Upper lobe of left lung (tissue), 6 donors: ENCODE results near the gene GP1BA. TPM values are rescaled to one million over a fixed set of nuclear protein-coding genes. Genes with fewer than 3 reads are reported as not detected.

ENCODE experiments used
- ATAC-seq, 2 donors: fragments of 200-7000 bp; cut with Tn5 transposase; one replicate each; pipeline ENCODE4 v1.9.1; 2022; ENCODE audit warnings: mild to moderate bottlenecking in 2 of 2, moderate library complexity in 2 of 2; ENCODE audit not compliant: low FRiP score in 2 of 2
- DNase-seq, 2 donors: peaks; one replicate each; pipeline ENCODE4 v3.0.0-alpha.2; 2019 to 2020
- H3K27ac ChIP-seq, 4 donors: fragments of 200-600 bp; sonication (generic); one replicate each; pipeline ENCODE4 v1.5.1; 2016 to 2019
- H3K27me3 ChIP-seq, 4 donors: fragments of 200-600 bp; sonication (generic); one replicate each; pipeline ENCODE4 v1.5.1; 2017 to 2019
- H3K36me3 ChIP-seq, 4 donors: fragments of 200-600 bp; sonication (generic); one replicate each; pipeline ENCODE4 v1.5.1; 2016 to 2019
- H3K4me1 ChIP-seq, 4 donors: fragments of 200-600 bp; sonication (generic); one replicate each; pipeline ENCODE4 v1.5.1; 2018 to 2019
- H3K4me3 ChIP-seq, 4 donors: fragments of 200-600 bp; sonication (generic); one replicate each; pipeline ENCODE4 v1.5.1; 2017 to 2019; ENCODE audit warnings: mild to moderate bottlenecking in 2 of 4, moderate library complexity in 1 of 4
- H3K9me3 ChIP-seq, 4 donors: fragments of 200-600 bp; sonication (generic); one replicate each; pipeline ENCODE4 v1.5.1; 2018 to 2019
- CTCF ChIP-seq, 6 experiments: fragments of 450-650 bp in 4 of 6; fragments of 200-600 bp in 2 of 6; sonication (generic) in 2 of 6; IDR thresholded peaks; one replicate each; pipeline ENCODE4 v1.5.1; 2016 to 2019; ENCODE audit warnings: antibody characterized with exemption in 6 of 6
- EP300 ChIP-seq, 4 donors: sonication (generic); formaldehyde crosslinking; IDR thresholded peaks; one replicate each; pipeline ENCODE4 v1.5.1; 2017; ENCODE audit warnings: antibody characterized with exemption in 4 of 4, control low read depth in 2 of 4
- POLR2A ChIP-seq, 4 donors: fragments of 450-650 bp; IDR thresholded peaks; one replicate each; pipeline ENCODE4 v1.5.1; 2016 to 2017; ENCODE audit warnings: antibody characterized with exemption in 4 of 4, mild to moderate bottlenecking in 2 of 4
- POLR2AphosphoS5 ChIP-seq, 2 donors: sonication (generic); formaldehyde crosslinking; IDR thresholded peaks; one replicate each; pipeline ENCODE4 v1.5.1; 2017; ENCODE audit warnings: antibody characterized with exemption in 2 of 2
- WGBS, 2 donors: methylation state at CpG; one replicate each; pipeline ENCODE4 v1.1.5; 2017 to 2018; 5-methylcytosine and 5-hydroxymethylcytosine counted together
- small RNA-seq, 4 donors: library from RNA; depleted of rRNA; stranded (forward); fragments of <200 nt; gene quantifications; one replicate each; pipeline ENCODE3, GENCODE V24; 2016
- total RNA-seq, 6 donors: library from RNA; depleted of rRNA in 4 of 6; stranded (reverse); fragments of >200 nt in 4 of 6; gene quantifications; one replicate each; pipeline versions ENCODE4 v1.1.0 to v1.2.1, GENCODE V29; 2016 to 2021
- donor health status: DM: no; HTN: no; CAD: no; lungs with moderate emphysema.
- donor health status: DM: no; HTN: yes; CAD: no; lungs with severe emphysema.

Gene GP1BA
- total RNA-seq, 6 donors from 2014 or later: 0.23 to 1.4 (median 0.59) TPM; not detected in 1

GRCh38 chr17:4974115-4974670 lies 42.1 kb downstream of the GP1BA start:
- H3K27me3 ChIP-seq: no peaks in the 10 kb centered on the region
- H3K4me3 ChIP-seq: no peak overlapping the region
- TF ChIP-seq EP300 (IDR thresholded peaks at IDR 0.05): no peak
- no peak for TF ChIP-seq CTCF (IDR thresholded peaks at IDR 0.05)
- no peak for TF ChIP-seq POLR2A (IDR thresholded peaks at IDR 0.05)
- TF ChIP-seq POLR2AphosphoS5 (IDR thresholded peaks at IDR 0.05): no peak
- H3K9me3 ChIP-seq: no peaks in the 10 kb centered on the region
- ATAC-seq (no peak), DNase-seq (no peak)
- peaks cover 21 to 96% (median 70%) of the 10 kb centered on the region in 4 donors for H3K36me3 ChIP-seq
- no peak overlapping the region for H3K27ac ChIP-seq
- 76 to 90% methylated on average over 9 of the region's 9 CpGs for WGBS, 2 donors
- peaks cover 0 to 26% (median 13%) of the 10 kb centered on the region in 4 donors for H3K4me1 ChIP-seq

DNA sequence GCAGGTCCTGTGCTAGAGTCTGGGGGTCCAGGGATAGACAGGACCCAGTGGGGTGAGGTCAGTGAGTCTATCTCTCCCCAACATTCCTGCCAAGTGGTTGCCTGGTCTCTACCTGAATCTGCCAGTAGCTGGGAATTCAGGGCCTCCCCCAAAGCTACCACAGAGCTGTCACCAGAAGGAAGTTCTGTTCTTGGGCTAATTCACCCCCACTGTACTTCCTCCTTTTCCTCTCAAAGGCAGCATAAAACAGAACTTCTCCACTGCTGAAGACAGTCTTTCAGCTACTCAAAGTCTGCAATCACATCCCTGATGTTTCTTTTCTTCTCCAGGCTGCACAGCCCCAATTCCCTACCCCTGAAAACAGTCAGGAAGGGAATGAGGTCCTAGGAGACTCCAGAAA lies 46.6 kb downstream of the GP1BA start:
- DNase-seq (no peak), ATAC-seq (peak in 1 of 2 donors; percentile 52)
- H3K27me3 ChIP-seq: no peaks in the 10 kb centered on the region
- H3K9me3 ChIP-seq: no peaks in the 10 kb centered on the region
- no peak overlapping the region for H3K4me3 ChIP-seq
- H3K36me3 ChIP-seq: peaks cover 12 to 96% (median 70%) of the 10 kb centered on the region in 4 donors
- H3K4me1 ChIP-seq: peaks cover 4 to 23% (median 9%) of the 10 kb centered on the region in 4 donors
- TF ChIP-seq CTCF (IDR thresholded peaks at IDR 0.05): no peak
- TF ChIP-seq EP300 (IDR thresholded peaks at IDR 0.05): no peak
- no peak for TF ChIP-seq POLR2A (IDR thresholded peaks at IDR 0.05)
- TF ChIP-seq POLR2AphosphoS5 (IDR thresholded peaks at IDR 0.05): no peak
- peak overlapping the region in 3 of 4 donors; percentile 4 to 44 (median 27) for H3K27ac ChIP-seq

- no peak for DNase-seq
- H3K4me3 ChIP-seq: no peak overlapping the region
- TF ChIP-seq POLR2A (IDR thresholded peaks at IDR 0.05) (no peak), EP300 (IDR thresholded peaks at IDR 0.05) (no peak), POLR2AphosphoS5 (IDR thresholded peaks at IDR 0.05) (no peak), CTCF (IDR thresholded peaks at IDR 0.05) (peak; percentile 77 to 83 (median 80))
- WGBS, 2 donors: 36 to 47% methylated on average over 6 of the region's 6 CpGs
- ATAC-seq: peak; percentile 75 to 77
- peaks cover 12 to 95% (median 72%) of the 10 kb centered on the region in 4 donors for H3K36me3 ChIP-seq
- H3K27me3 ChIP-seq: no peaks in the 10 kb centered on the region
- H3K9me3 ChIP-seq: no peaks in the 10 kb centered on the region
- peaks cover 5 to 20% (median 8%) of the 10 kb centered on the region in 4 donors for H3K4me1 ChIP-seq
- H3K27ac ChIP-seq: peak overlapping the region in 1 of 4 donors; percentile 36
Observed at GRCh38 chr17:4980644-4981216, 48.7 kb downstream of the GP1BA start.

- Histone ChIP-seq H3K4me1 (peaks cover 14 to 34% (median 19%) of the 10 kb centered on the region in 4 donors), H3K27me3 (no peaks in the 10 kb centered on the region), H3K36me3 (peaks cover 6 to 80% (median 58%) of the 10 kb centered on the region in 4 donors), H3K27ac (no peak overlapping the region), H3K9me3 (no peaks in the 10 kb centered on the region), H3K4me3 (no peak overlapping the region)
- no peak for ATAC-seq
- no peak for DNase-seq
- TF ChIP-seq EP300 (IDR thresholded peaks at IDR 0.05): no peak
- WGBS, 2 donors: 65 to 85% methylated on average over 5 of the region's 5 CpGs
Observed at GRCh38 chr17:4982305-4982704, 50.2 kb downstream of the GP1BA start.

Small RNA genes lying within 50 kb of the gene (small RNA-seq; reads per million reads assigned to genes)
- 0 to 0.06 (median 0) reads per million in 4 donors for gene MIR6864
- 0 reads per million in 4 donors for gene MIR6865

Other genes starting within 250 kb of the GP1BA start
- gene PELP1, start 228.1 kb upstream of the GP1BA start, total RNA-seq: 10 to 100 TPM; 14.6 to 67.1 (median 34.2) TPM
- 100 to 1,000 TPM in 5 of 6 donors, 10 to 100 TPM in 1; 67.3 to 336 (median 176) TPM for gene ARRB2, start 221.6 kb upstream of the GP1BA start, total RNA-seq
- 10 to 100 TPM; 18.4 to 33.4 (median 24.2) TPM for gene MED11, start 200.8 kb upstream of the GP1BA start, total RNA-seq
- gene ZMYND15, start 192.4 kb upstream of the GP1BA start, total RNA-seq: 10 to 100 TPM in 4 of 6 donors, 1 to 10 TPM in 2; 3.5 to 22.8 (median 11.9) TPM
- gene CXCL16, start 192.3 kb upstream of the GP1BA start, total RNA-seq: 100 to 1,000 TPM in 3 of 6 donors, 10 to 100 TPM in 3; 62.9 to 281 (median 122) TPM
- not detected for gene TM4SF5, start 160.4 kb upstream of the GP1BA start, total RNA-seq
- 10 to 100 TPM in 4 of 6 donors, 1 to 10 TPM in 1, not detected in 1; 3.1 to 28.8 (median 13.4) TPM for gene VMO1, start 145.9 kb upstream of the GP1BA start, total RNA-seq
- gene GLTPD2, start 143.3 kb upstream of the GP1BA start, total RNA-seq: under 1 TPM in 2 of 6 donors, not detected in 4; 0.24 to 0.97 TPM
- 100 to 1,000 TPM in 4 of 6 donors, 10 to 100 TPM in 2; 44.0 to 149 (median 110) TPM for gene PSMB6, start 136.1 kb upstream of the GP1BA start, total RNA-seq
- gene PLD2, start 125.1 kb upstream of the GP1BA start, total RNA-seq: 10 to 100 TPM; 15.0 to 51.3 (median 37.6) TPM
- 100 to 1,000 TPM in 4 of 6 donors, 10 to 100 TPM in 2; 52.3 to 311 (median 136) TPM for gene MINK1, start 98.9 kb upstream of the GP1BA start, total RNA-seq
- gene C17orf107, start 32.7 kb upstream of the GP1BA start, total RNA-seq: 1 to 10 TPM; 2.6 to 6.3 (median 3.4) TPM
- 1 to 10 TPM in 3 of 6 donors, under 1 TPM in 1, not detected in 2; 0.61 to 1.7 (median 1.2) TPM for gene CHRNE, start 29.2 kb upstream of the GP1BA start, total RNA-seq
- 10 to 100 TPM; 37.5 to 69.2 (median 47.9) TPM for gene SLC25A11, start 7.8 kb downstream of the GP1BA start, total RNA-seq
- gene RNF167, start 8.0 kb downstream of the GP1BA start, total RNA-seq: 100 to 1,000 TPM in 2 of 6 donors, 10 to 100 TPM in 4; 41.9 to 130 (median 72.9) TPM
- 100 to 1,000 TPM; 403 to 814 (median 641) TPM for gene PFN1, start 16.3 kb downstream of the GP1BA start, total RNA-seq
- 10 to 100 TPM in 3 of 6 donors, 1 to 10 TPM in 3; 4.3 to 49.2 (median 10.6) TPM for gene ENO3, start 18.8 kb downstream of the GP1BA start, total RNA-seq
- gene SPAG7, start 35.5 kb downstream of the GP1BA start, total RNA-seq: 10 to 100 TPM; 48.2 to 66.4 (median 63.8) TPM
- 100 to 1,000 TPM in 2 of 6 donors, 10 to 100 TPM in 4; 27.1 to 162 (median 50.8) TPM for gene CAMTA2, start 55.4 kb downstream of the GP1BA start, total RNA-seq
- 10 to 100 TPM in 1 of 6 donors, 1 to 10 TPM in 5; 1.4 to 32.5 (median 3.1) TPM for gene INCA1, start 65.2 kb downstream of the GP1BA start, total RNA-seq
- 100 to 1,000 TPM; 130 to 270 (median 206) TPM for gene KIF1C, start 65.7 kb downstream of the GP1BA start, total RNA-seq
- 1 to 10 TPM in 2 of 6 donors, under 1 TPM in 4; 0.15 to 4.0 (median 0.82) TPM for gene SLC52A1, start 103.1 kb downstream of the GP1BA start, total RNA-seq
- gene ZFP3, start 146.2 kb downstream of the GP1BA start, total RNA-seq: 1 to 10 TPM in 5 of 6 donors, under 1 TPM in 1; 0.89 to 9.7 (median 5.3) TPM
- 10 to 100 TPM in 2 of 6 donors, 1 to 10 TPM in 4; 5.5 to 27.2 (median 9.4) TPM for gene ZNF232, start 179.6 kb downstream of the GP1BA start, total RNA-seq
- 1 to 10 TPM in 1 of 6 donors, under 1 TPM in 4, not detected in 1; 0.15 to 8.4 (median 0.29) TPM for gene USP6, start 183.8 kb downstream of the GP1BA start, total RNA-seq